HepG2 (cell line): ENCODE results near the gene SPAG7. TPM values are rescaled to one million over a fixed set of nuclear protein-coding genes. Genes with fewer than 3 reads are reported as not detected.

Source experiments
- BRD4 ChIP-seq: sonication (generic); formaldehyde crosslinking; IDR thresholded peaks from 2 replicates; pipeline ENCODE4 v1.4.0; 2020; ENCODE audit warnings: missing genetic modification reagents
- CEBPG ChIP-seq: IDR thresholded peaks from 2 replicates; pipeline ENCODE4 v1.6.1; 2016
- CREB3 ChIP-seq: sonication (generic); formaldehyde crosslinking; IDR thresholded peaks from 2 replicates; pipeline ENCODE4 v1.5.0; 2020; ENCODE audit warnings: missing genetic modification reagents
- DNMT1 ChIP-seq: sonication (generic); formaldehyde crosslinking; IDR thresholded peaks from 2 replicates; pipeline ENCODE4 v1.5.1; 2020; ENCODE audit warnings: mild to moderate bottlenecking, missing genetic modification reagents
- ETS1 ChIP-seq: sonication (generic); formaldehyde crosslinking; IDR thresholded peaks from 2 replicates; pipeline ENCODE4 v1.4.0; 2020; ENCODE audit warnings: missing genetic modification reagents
- FLYWCH1 ChIP-seq: sonication (generic); formaldehyde crosslinking; IDR thresholded peaks from 2 replicates; pipeline ENCODE4 v1.8.1; 2023; ENCODE audit warnings: mild to moderate bottlenecking, missing genetic modification reagents
- HDAC2 ChIP-seq: sonication (generic); formaldehyde crosslinking; IDR thresholded peaks from 2 replicates; pipeline ENCODE4 v1.4.0; 2020; ENCODE audit warnings: missing genetic modification reagents
- MZF1 ChIP-seq: sonication (generic); formaldehyde crosslinking; IDR thresholded peaks from 2 replicates; pipeline ENCODE4 v1.8.1; 2023; ENCODE audit warnings: mild to moderate bottlenecking, missing genetic modification reagents, borderline replicate concordance
- PCBP1 ChIP-seq: fragments of 200-400 bp; formaldehyde crosslinking; IDR thresholded peaks from 2 replicates; pipeline ENCODE4 v1.6.1; 2017; ENCODE audit warnings: mild to moderate bottlenecking, low read depth, low read length, borderline replicate concordance
- PHB2 ChIP-seq: fragments of 450-650 bp; IDR thresholded peaks from 2 replicates; pipeline ENCODE4 v1.6.1; 2018; ENCODE audit not compliant: partially characterized antibody
- REST ChIP-seq, 2 experiments: IDR thresholded peaks; 2 replicates each; pipeline ENCODE4 v1.6.1; 2011 to 2012; ENCODE audit warnings: low read length in 2 of 2, borderline replicate concordance in 1 of 2, low read depth in 1 of 2, mild to moderate bottlenecking in 1 of 2, moderate library complexity in 1 of 2
- SMYD3 ChIP-seq: sonication (generic); formaldehyde crosslinking; IDR thresholded peaks from 2 replicates; pipeline ENCODE4 v1.8.1; 2023; ENCODE audit warnings: mild to moderate bottlenecking, missing genetic modification reagents
- TFAP4 ChIP-seq: sonication (generic); IDR thresholded peaks from 2 replicates; pipeline ENCODE4 v1.6.1; 2016; ENCODE audit warnings: low read depth, borderline replicate concordance
- TOE1 ChIP-seq: sonication (generic); formaldehyde crosslinking; IDR thresholded peaks from 2 replicates; pipeline ENCODE4 v1.4.0; 2020; ENCODE audit warnings: mild to moderate bottlenecking, missing genetic modification reagents
- ZFP1 ChIP-seq: IDR thresholded peaks from 2 replicates; pipeline ENCODE4 v1.6.1; 2016
- ZGPAT ChIP-seq: IDR thresholded peaks from 2 replicates; pipeline ENCODE4 v1.6.1; 2016; ENCODE audit warnings: mild to moderate bottlenecking
- ZKSCAN1 ChIP-seq: fragments of 150-350 bp; IDR thresholded peaks from 2 replicates; pipeline ENCODE4 v1.6.1; 2014; ENCODE audit warnings: low read length
- ZKSCAN8 ChIP-seq: IDR thresholded peaks from 2 replicates; pipeline ENCODE4 v1.6.1; 2016; ENCODE audit warnings: borderline replicate concordance, missing genetic modification reagents, missing compliant biosample characterization
- ZMYM3 ChIP-seq: sonication (generic); formaldehyde crosslinking; IDR thresholded peaks from 2 replicates; pipeline ENCODE4 v1.5.1; 2020; ENCODE audit warnings: mild to moderate bottlenecking, missing genetic modification reagents
- ZNF160 ChIP-seq: sonication (generic); formaldehyde crosslinking; IDR thresholded peaks from 2 replicates; pipeline ENCODE4 v1.8.0; 2022; ENCODE audit warnings: mild to moderate bottlenecking, inconsistent platforms, missing genetic modification reagents
- ZNF207 ChIP-seq: fragments of 450-650 bp; IDR thresholded peaks from 2 replicates; pipeline ENCODE4 v1.6.1; 2016; ENCODE audit warnings: antibody characterized with exemption, borderline replicate concordance
- ZNF264 ChIP-seq: sonication (generic); formaldehyde crosslinking; IDR thresholded peaks from 2 replicates; pipeline ENCODE4 v1.4.0; 2020; ENCODE audit warnings: missing genetic modification reagents
- ZNF619 ChIP-seq: sonication (generic); formaldehyde crosslinking; IDR thresholded peaks from 2 replicates; pipeline ENCODE4 v1.4.0; 2020; ENCODE audit warnings: mild to moderate bottlenecking, missing genetic modification reagents
- ZSCAN30 ChIP-seq: sonication (generic); formaldehyde crosslinking; IDR thresholded peaks from 2 replicates; pipeline ENCODE4 v1.5.0; 2020; ENCODE audit warnings: mild to moderate bottlenecking, missing genetic modification reagents
- polyA plus RNA-seq, 8 experiments: library from polyadenylated mRNA; depleted of rRNA in 3 of 8; stranded (reverse) in 7 of 8; unstranded in 1 of 8; fragments of >200 nt; fragmentation: Illumina TruSeq in 4 of 8; extraction: Trizol in 4 of 8; gene quantifications; 2 replicates each; pipeline versions ENCODE4 v1.2.1 to v1.2.3, GENCODE V29; 2011 to 2016; ENCODE audit warnings: low read depth in 4 of 8, missing spikeins in 1 of 8, mixed read lengths in 1 of 8; ENCODE audit not compliant: insufficient read depth in 1 of 8
- total RNA-seq, 5 experiments: library from RNA; depleted of rRNA; stranded (reverse); fragments of >200 nt; fragmentation: Illumina TruSeq; extraction: Trizol; gene quantifications; 2 replicates each; pipeline ENCODE4 v1.2.3, GENCODE V29; 2016; ENCODE audit warnings: low read depth in 1 of 5

The SPAG7 gene
- total and polyA plus RNA-seq, 2 of the 13 experiments (the other 11 are each of a cell fraction or from before 2014, with no cell fraction given): 51.0 to 59.0 TPM

DNA sequence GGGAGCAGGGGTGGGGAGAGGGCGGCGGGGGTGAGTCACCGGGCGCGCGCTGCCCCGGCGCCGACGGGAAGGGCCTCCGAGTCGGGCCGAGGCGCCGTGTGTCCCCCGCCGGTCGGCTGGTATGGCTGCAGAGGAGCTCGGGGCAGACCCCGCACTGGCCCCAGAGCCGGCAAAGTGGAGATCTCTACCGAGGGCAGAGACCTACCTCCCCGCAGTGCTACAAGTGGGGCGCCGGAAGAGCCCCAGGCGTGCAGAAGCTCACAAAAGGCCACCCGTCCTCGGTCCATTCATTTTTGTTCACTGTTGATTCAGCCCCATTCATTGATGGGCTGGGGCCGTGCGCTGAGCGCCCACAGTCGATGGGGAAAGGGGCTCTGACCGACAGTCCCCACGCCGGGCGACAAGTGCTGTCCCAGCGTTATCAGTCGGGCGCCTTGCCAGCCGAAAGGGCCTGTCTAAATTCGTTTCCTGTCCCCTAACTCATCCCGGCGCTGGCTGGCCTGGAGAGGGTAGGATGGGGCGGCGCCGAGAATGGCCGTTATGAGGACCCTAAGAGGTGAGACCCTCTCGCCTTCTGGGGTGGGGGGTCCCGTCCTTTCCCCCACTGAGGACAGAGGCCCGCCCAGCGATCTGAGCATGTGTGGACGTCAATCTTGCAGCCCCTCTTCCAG is 17.4 kb downstream of the SPAG7 start (continued):
- TF ChIP-seq PHB2 (no peak), SMYD3 (no peak), BRD4 (no peak; the same call in none of the 2 replicates), ZNF160 (CRISPR knock-in tag) (0 out of 2 replicates have a peak, but pooled peaks have one; percentile 37), ZNF207 (no peak), ZNF264 (CRISPR knock-in tag) (no peak), ZKSCAN1 (no peak), REST (IDR thresholded peaks at IDR 0.05; ENCODE audit: borderline replicate concordance in 1 of 2, low read depth in 1 of 2, low read length in 2 of 2) (no peak), ZNF619 (CRISPR knock-in tag) (0 out of 2 replicates have a peak, but pooled peaks have one; percentile 15), ZKSCAN8 (CRISPR knock-in tag) (no peak), FLYWCH1 (CRISPR knock-in tag) (peak; percentile 42; the same call in 1 of the 2 replicates), ZGPAT (CRISPR knock-in tag) (no peak; the same call in none of the 2 replicates), ZFP1 (CRISPR knock-in tag) (no peak), DNMT1 (CRISPR knock-in tag) (no peak), ZSCAN30 (CRISPR knock-in tag) (no peak), CEBPG (no peak), MZF1 (CRISPR knock-in tag) (no peak), TFAP4 (no peak), ETS1 (0 out of 2 replicates have a peak, but pooled peaks have one; percentile 24), HDAC2 (no peak), PCBP1 (peak; percentile 81; the same call in 1 of the 2 replicates), ZMYM3 (no peak), TOE1 (CRISPR knock-in tag) (no peak), CREB3 (no peak)
